IPS DF 6.9 (cell line): ENCODE measurements around the gene XPO5.
A peak's percentile ranks its signal among the peaks of the same experiment; 100 is the strongest.

Experiments
- DNase-seq: peaks from one replicate; pipeline ENCODE4 v3.0.0-alpha.2; 2013; ENCODE audit warnings: low read depth, low spot score
- H3K27ac ChIP-seq: one replicate; pipeline ENCODE4 v1.5.1; 2013; ENCODE audit warnings: low read length, control low read depth
- H3K27me3 ChIP-seq: 2 replicates; pipeline ENCODE4 v1.6.1; 2013; ENCODE audit warnings: mild to moderate bottlenecking, low read length; ENCODE audit not compliant: control insufficient read depth, insufficient read depth
- H3K36me3 ChIP-seq: 2 replicates; pipeline ENCODE4 v1.6.1; 2013; ENCODE audit warnings: low read length; ENCODE audit not compliant: control insufficient read depth, insufficient read depth
- H3K4me1 ChIP-seq: 2 replicates; pipeline ENCODE4 v1.6.1; 2013; ENCODE audit warnings: low read length; ENCODE audit not compliant: control insufficient read depth, insufficient read depth
- H3K4me3 ChIP-seq: 2 replicates; pipeline ENCODE4 v1.5.1; 2013; ENCODE audit warnings: mild to moderate bottlenecking, low read length
- H3K9me3 ChIP-seq: 2 replicates; pipeline ENCODE4 v1.6.1; 2013; ENCODE audit warnings: low read length, inconsistent platforms; ENCODE audit not compliant: control insufficient read depth, insufficient read depth
- WGBS: extraction: QIAGEN DNeasy Blood & Tissue Kit; methylation state at CpG from one replicate; pipeline ENCODE4 v1.1.7; 2013; ENCODE audit warnings: mixed read lengths, missing lambda C conversion rate; ENCODE audit not compliant: insufficient read length, insufficient coverage; 5-methylcytosine and 5-hydroxymethylcytosine counted together

Gene XPO5

GRCh38 chr6:43508481-43509141, 67.2 kb downstream of the XPO5 start:
- H3K27me3 ChIP-seq = peaks cover 8% of the 10 kb centered on the region; the same call in 1 of the 2 replicates
- H3K27ac ChIP-seq = no peak overlapping the region
- WGBS = no CpG with 5 or more reads among the region's 8 CpGs
- no peaks in the 10 kb centered on the region for H3K9me3 ChIP-seq
- no peak for DNase-seq
- H3K36me3 ChIP-seq = peaks cover 34% of the 10 kb centered on the region
- H3K4me1 ChIP-seq = peaks cover 9% of the 10 kb centered on the region; the same call in 1 of the 2 replicates
- no peak overlapping the region for H3K4me3 ChIP-seq

- no peak overlapping the region for H3K27ac ChIP-seq
- DNase-seq = peak; percentile 84
- no peaks in the 10 kb centered on the region for H3K9me3 ChIP-seq
- peaks cover 8% of the 10 kb centered on the region; the same call in 1 of the 2 replicates for H3K27me3 ChIP-seq
- no peak overlapping the region for H3K4me3 ChIP-seq
- H3K36me3 ChIP-seq = peaks cover 33% of the 10 kb centered on the region
- H3K4me1 ChIP-seq = peaks cover 9% of the 10 kb centered on the region; the same call in 1 of the 2 replicates
- WGBS = no CpG with 5 or more reads among the region's 14 CpGs
Observed at GRCh38 chr6:43506667-43507471, 69.0 kb downstream of the XPO5 start.

- peaks cover 8% of the 10 kb centered on the region; the same call in 1 of the 2 replicates for H3K27me3 ChIP-seq
- DNase-seq = no peak
- H3K9me3 ChIP-seq = no peaks in the 10 kb centered on the region
- no peak overlapping the region for H3K27ac ChIP-seq
- WGBS = no CpG with 5 or more reads among the region's 3 CpGs
- H3K36me3 ChIP-seq = peaks cover 28% of the 10 kb centered on the region
- no peak overlapping the region for H3K4me3 ChIP-seq
- H3K4me1 ChIP-seq = peaks cover 9% of the 10 kb centered on the region; the same call in 1 of the 2 replicates
Observed at GRCh38 chr6:43506171-43506570, 69.7 kb downstream of the XPO5 start.

DNA sequence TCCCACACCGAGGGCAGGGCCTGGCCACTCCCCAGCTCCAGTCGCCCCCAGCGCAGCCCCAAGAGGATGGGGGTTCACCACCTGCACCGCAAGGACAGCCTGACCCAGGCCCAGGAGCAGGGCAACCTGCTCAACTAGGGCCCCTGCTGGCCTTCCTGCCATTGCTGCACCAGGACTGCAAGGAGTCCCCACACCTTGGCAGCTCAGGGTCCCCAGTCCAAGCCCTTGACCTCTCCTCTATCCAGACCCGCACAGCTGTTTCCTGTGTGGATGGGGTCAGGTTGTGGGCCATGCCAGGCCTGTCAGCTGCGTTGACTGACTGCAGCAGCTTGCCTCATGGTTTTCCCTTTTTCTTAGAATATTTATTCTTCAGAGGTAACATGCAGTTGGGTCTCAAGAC, 70.1 kb downstream of the XPO5 start:
- WGBS = no CpG with 5 or more reads among the region's 6 CpGs
- Histone ChIP-seq H3K27ac (no peak overlapping the region), H3K4me1 (peaks cover 7% of the 10 kb centered on the region; the same call in 1 of the 2 replicates), H3K36me3 (peaks cover 28% of the 10 kb centered on the region), H3K4me3 (no peak overlapping the region), H3K9me3 (no peaks in the 10 kb centered on the region), H3K27me3 (peaks cover 8% of the 10 kb centered on the region; the same call in 1 of the 2 replicates)
- no peak for DNase-seq

DNA sequence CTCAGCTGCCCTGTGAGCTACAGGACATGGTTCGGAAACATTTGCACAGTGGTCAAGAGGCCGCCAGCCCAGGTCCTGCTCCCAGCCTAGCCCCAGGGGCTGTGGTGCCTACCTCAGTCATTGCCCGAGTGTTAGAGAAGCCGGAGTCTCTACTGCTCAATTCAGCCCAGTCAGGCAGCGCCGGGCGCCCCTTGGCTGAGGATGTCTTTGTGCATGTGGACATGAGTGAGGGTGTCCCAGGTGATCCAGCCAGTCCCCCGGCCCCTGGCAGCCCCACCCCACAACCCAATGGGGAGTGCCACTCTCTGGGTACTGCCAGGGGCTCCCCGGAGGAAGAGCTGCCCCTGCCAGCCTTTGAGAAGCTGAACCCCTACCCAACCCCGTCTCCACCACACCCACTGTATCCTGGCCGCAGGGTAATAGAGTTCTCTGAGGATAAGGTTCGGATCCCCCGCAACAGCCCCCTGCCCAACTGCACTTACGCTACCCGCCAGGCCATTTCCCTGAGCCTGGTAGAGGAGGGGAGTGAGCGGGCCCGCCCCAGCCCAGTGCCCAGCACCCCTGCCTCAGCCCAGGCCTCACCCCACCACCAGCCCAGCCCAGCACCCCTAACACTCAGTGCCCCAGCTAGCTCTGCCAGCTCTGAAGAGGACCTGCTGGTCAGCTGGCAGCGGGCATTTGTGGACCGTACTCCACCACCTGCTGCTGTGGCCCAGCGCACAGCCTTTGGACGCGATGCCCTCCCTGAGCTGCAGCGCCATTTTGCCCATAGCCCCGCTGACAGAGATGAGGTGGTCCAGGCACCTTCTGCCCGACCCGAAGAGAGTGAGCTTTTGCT, 70.9 kb downstream of the XPO5 start:
- H3K36me3 ChIP-seq = peaks cover 33% of the 10 kb centered on the region
- H3K27me3 ChIP-seq = peaks cover 8% of the 10 kb centered on the region; the same call in 1 of the 2 replicates
- H3K4me1 ChIP-seq = peaks cover 6% of the 10 kb centered on the region; the same call in 1 of the 2 replicates
- WGBS = no CpG with 5 or more reads among the region's 26 CpGs
- H3K27ac ChIP-seq = no peak overlapping the region
- no peaks in the 10 kb centered on the region for H3K9me3 ChIP-seq
- H3K4me3 ChIP-seq = no peak overlapping the region
- DNase-seq = no peak

DNA sequence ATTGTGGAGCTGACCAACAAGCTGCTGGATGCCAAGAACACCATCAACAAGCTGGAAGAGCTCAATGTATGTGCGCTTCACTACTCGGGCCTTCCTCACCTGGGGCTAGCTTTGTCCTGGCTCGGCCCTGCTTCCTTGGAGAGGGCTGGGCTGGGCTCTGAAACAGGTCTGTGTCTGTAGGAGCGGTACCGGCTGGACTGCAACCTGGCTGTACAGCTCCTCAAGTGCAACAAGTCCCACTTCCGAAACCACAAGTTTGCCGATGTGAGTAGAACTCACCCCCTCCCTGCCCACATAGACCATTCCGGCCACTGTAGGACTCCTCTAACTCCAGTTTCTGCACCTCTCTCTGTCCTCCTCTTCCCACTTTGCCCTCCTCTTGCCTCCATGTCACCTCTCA, 72.4 kb downstream of the XPO5 start:
- WGBS = no CpG with 5 or more reads among the region's 8 CpGs
- no peak overlapping the region for H3K4me3 ChIP-seq
- no peaks in the 10 kb centered on the region for H3K9me3 ChIP-seq
- H3K27me3 ChIP-seq = no peaks in the 10 kb centered on the region
- no peak overlapping the region for H3K27ac ChIP-seq
- no peaks in the 10 kb centered on the region for H3K4me1 ChIP-seq
- H3K36me3 ChIP-seq = peaks cover 43% of the 10 kb centered on the region
- no peak for DNase-seq

GRCh38 chr6:43502666-43503065, 73.2 kb downstream of the XPO5 start:
- peaks cover 43% of the 10 kb centered on the region for H3K36me3 ChIP-seq
- no CpG with 5 or more reads among the region's 4 CpGs for WGBS
- DNase-seq = no peak

GRCh38 chr6:43500921-43501320, 74.9 kb downstream of the XPO5 start:
- peaks cover 43% of the 10 kb centered on the region for H3K36me3 ChIP-seq
- no peaks in the 10 kb centered on the region for H3K27me3 ChIP-seq
- no peak for DNase-seq
- peaks cover 5% of the 10 kb centered on the region for H3K4me1 ChIP-seq
- no CpG with 5 or more reads among the region's 3 CpGs for WGBS
- H3K9me3 ChIP-seq = no peaks in the 10 kb centered on the region
- no peak overlapping the region for H3K27ac ChIP-seq
- no peak overlapping the region for H3K4me3 ChIP-seq

More at GRCh38 chr6:43502666-43503065, 73.2 kb downstream of the XPO5 start:
- Histone ChIP-seq H3K27me3 (no peaks in the 10 kb centered on the region), H3K9me3 (no peaks in the 10 kb centered on the region), H3K4me3 (no peak overlapping the region), H3K4me1 (no peaks in the 10 kb centered on the region), H3K27ac (no peak overlapping the region)

GRCh38 chr6:43499028-43499815, 76.6 kb downstream of the XPO5 start:
- Histone ChIP-seq H3K27me3 (no peaks in the 10 kb centered on the region), H3K9me3 (no peaks in the 10 kb centered on the region), H3K27ac (no peak overlapping the region), H3K4me1 (peaks cover 10% of the 10 kb centered on the region), H3K36me3 (peaks cover 31% of the 10 kb centered on the region), H3K4me3 (no peak overlapping the region)
- no CpG with 5 or more reads among the region's 12 CpGs for WGBS
- no peak for DNase-seq
